GM10248 (cell line): Measurements from ENCODE around the gene GRIK5.

Source experiments
- CTCF ChIA-PET: fragments of 300-600 bp; sonication (Branson Sonifier 250); formaldehyde crosslinking; extraction: SDS; loops from one replicate; lab custom pipeline; 2021; ENCODE audit warnings: antibody characterized with exemption; lab: Yijun Ruan, JAX
- POLR2A ChIA-PET: fragments of 350-650 bp; sonication (Branson Sonifier 250); formaldehyde crosslinking; extraction: SDS; loops from one replicate; lab custom pipeline; 2020; ENCODE audit warnings: antibody characterized with exemption; lab: Yijun Ruan, JAX
- DNase-seq: peaks from one replicate; pipeline ENCODE4 v3.0.0; 2012; ENCODE audit errors: extremely low spot score
- TF ChIP-seq, protein P1 (sequence below): IDR thresholded peaks from 2 replicates; pipeline ENCODE4 v1.5.1; 2012; ENCODE audit warnings: mild to moderate bottlenecking, low read depth; ENCODE audit errors: extremely low read depth, missing control alignments, control extremely low read depth

GRIK5 gene

DNA sequence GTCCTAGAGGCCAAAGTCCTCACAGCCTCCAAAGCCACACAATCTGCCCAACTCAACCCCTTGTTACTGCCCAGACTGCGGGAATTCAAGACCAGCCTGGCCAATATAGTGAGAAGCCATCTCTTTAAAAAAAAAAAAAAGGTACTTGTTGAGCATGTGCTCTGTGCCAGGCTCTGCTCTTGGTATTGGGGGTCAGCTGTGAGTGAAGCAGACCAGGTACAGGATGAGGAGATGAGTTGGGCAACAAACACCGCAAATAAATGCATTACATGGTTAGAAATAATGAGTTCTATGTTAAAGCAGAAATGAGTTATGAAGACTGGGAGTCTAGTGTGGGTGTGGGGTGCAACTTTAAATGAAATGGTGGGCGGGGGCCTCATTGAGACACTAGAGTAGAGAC is 9.9 kb downstream of the GRIK5 start:
- ChIA-PET CTCF (interaction anchor here (1.1 kb wide), 1 partner anchor 63 kb away, joined by 3 read pairs; no protein-coding TSS in a partner anchor), POLR2A (interaction anchor here (0.6 kb wide), 1 partner anchor 716 kb away, joined by 3 read pairs; no protein-coding TSS in a partner anchor)
- no peak for DNase-seq
- TF ChIP-seq, protein P1, sequence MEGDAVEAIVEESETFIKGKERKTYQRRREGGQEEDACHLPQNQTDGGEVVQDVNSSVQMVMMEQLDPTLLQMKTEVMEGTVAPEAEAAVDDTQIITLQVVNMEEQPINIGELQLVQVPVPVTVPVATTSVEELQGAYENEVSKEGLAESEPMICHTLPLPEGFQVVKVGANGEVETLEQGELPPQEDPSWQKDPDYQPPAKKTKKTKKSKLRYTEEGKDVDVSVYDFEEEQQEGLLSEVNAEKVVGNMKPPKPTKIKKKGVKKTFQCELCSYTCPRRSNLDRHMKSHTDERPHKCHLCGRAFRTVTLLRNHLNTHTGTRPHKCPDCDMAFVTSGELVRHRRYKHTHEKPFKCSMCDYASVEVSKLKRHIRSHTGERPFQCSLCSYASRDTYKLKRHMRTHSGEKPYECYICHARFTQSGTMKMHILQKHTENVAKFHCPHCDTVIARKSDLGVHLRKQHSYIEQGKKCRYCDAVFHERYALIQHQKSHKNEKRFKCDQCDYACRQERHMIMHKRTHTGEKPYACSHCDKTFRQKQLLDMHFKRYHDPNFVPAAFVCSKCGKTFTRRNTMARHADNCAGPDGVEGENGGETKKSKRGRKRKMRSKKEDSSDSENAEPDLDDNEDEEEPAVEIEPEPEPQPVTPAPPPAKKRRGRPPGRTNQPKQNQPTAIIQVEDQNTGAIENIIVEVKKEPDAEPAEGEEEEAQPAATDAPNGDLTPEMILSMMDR, result no peak

DNA sequence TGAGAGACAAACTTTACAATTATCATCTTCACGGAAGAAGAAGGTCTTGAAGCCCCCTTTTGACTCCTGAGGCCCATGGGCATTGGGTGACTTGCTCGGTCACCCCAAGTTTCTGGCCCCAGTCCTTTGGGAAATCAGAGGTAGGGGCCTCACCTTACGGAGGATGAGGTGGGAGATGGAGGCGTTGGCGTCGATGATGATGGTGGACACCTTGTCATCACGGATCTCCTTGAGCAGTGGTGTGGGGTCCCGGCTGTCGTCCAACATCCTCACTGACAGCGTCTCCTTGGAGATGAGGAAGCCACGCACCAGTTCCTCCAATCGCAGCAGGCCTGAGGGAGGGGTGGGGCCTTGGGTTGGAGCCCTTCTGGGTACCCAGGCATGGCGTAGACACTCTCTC is 10.8 kb downstream of the GRIK5 start:
- ChIA-PET CTCF (no interaction called here), POLR2A (no interaction called here)
- TF ChIP-seq, protein P1, result no peak
- DNase-seq, result no peak

GRCh38 chr19:42057846-42058245 is 12.2 kb downstream of the GRIK5 start:
- DNase-seq, result no peak
- TF ChIP-seq, protein P1, result no peak
- ChIA-PET POLR2A (no interaction called here), CTCF (no interaction called here)

- no peak for DNase-seq
- TF ChIP-seq, protein P1, result no peak
- CTCF ChIA-PET, result no interaction called here
- POLR2A ChIA-PET, result no interaction called here
These were observed 15.8 kb downstream of the GRIK5 start for GRCh38 chr19:42054205-42054604.

DNA sequence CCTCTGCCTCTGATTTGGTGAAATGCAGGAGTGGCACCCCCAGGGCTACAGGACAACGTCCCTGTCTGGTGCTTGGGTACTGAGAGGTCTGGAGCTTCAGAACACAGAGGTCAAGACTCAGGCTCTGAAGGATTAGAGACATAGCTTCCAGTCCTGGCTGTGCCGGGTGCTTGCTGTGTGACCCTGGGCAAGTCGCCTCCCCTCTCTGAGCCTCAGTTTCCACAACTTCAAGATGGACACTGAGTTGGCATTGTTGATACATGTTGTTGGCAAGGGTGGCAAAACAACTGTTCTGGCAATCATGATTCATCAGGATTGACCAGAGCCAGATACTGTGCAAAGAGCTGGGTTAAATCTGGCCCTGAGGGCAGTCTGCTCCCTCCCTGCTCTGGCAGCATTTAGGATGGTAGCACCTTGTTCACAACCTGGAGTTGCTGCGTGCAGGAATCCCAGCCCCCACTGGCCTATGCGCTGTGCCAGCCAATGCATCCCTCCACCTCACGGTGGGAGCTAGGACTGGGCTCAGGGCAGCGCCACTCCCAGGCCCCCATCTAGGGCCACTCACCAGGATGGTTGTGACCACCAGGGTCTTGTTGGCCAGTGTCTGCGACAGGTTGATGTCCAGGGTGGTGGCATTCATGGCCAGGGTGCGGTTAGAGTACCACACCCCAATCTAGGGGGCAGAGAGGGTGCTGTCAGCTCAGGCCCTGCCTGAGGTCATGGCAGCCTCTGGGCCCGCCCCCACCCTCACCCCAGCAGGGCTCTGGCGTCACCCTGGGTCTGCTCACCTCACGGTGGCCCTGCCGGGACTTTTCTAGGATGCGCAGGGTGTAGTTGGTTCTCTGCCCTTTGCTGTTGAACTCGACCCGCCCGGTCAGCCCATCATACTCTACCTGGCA is 16.7 kb downstream of the GRIK5 start:
- CTCF ChIA-PET, result interaction anchor here (1.1 to 5.8 kb wide), 3 partner anchors 9 to 19 kb away, joined by 3 to 26 read pairs (median 4); no protein-coding TSS in a partner anchor
- POLR2A ChIA-PET, result no interaction called here
- DNase-seq, result no peak
- TF ChIP-seq, protein P1, result no peak

DNA sequence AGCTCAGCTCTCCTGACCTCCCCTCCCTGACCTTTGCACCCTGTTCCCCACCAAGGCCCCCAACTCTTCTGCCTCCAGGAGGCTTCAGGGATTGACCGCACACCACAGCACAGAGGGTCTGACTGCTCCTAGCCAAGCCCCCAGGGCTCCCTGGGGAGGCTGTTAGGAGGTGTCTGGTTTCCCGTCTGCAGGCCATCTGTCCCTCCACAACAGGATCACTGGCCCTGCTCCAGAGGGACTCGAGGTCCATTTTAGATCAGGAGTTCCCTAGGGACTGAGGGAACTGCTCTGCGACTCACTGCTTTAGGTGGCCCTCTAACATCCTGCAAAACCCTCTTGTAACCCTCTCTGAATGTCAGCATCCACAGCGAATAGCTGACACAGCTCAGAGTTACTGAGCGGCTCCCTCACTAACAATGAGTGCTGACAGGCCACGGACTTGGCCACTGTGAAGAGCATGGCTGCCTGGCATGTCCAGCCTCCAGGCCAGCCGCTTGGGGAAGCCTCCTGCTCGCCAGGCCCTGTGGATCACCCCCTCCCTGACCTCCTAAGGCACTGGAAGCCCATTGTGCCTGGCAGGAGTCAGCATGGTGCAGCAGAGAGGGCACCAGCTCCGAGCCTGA is 17.7 kb downstream of the GRIK5 start:
- TF ChIP-seq, protein P1, result no peak
- CTCF ChIA-PET, result interaction anchor here (1.0 to 5.8 kb wide), 3 partner anchors 9 to 18 kb away, joined by 3 to 26 read pairs (median 4); no protein-coding TSS in a partner anchor

More for the DNA sequence above, 17.7 kb downstream of the GRIK5 start:
- POLR2A ChIA-PET, result interaction anchor here (0.5 kb wide), 1 partner anchor 368 kb away, joined by 3 read pairs; no protein-coding TSS in a partner anchor
- no peak for DNase-seq
